GM18508 (cell line): ENCODE measurements around the gene TMEM178B.
"Not testable (repeated sequence)": the region's sequence is repeated elsewhere in the genome, so short reads cannot be mapped to it uniquely, and the experiment has no call there.

Experiments
- ATAC-seq: cut with Tn5 transposase; IDR thresholded peaks from one replicate; pipeline ENCODE4 v1.9.1; 2021; ENCODE audit warnings: moderate number of reproducible peaks; ENCODE audit not compliant: insufficient read depth, unreplicated experiment

TMEM178B gene

GRCh38 chr7:141294143-141294829 lies 220.4 kb downstream of the TMEM178B start:
- ATAC-seq = no peak

- no peak for ATAC-seq
These were observed 221.6 kb downstream of the TMEM178B start for GRCh38 chr7:141295367-141295895.

- no peak for ATAC-seq
These were observed 227.0 kb downstream of the TMEM178B start for GRCh38 chr7:141300816-141301215.

GRCh38 chr7:141301544-141301943 lies 227.7 kb downstream of the TMEM178B start:
- no peak for ATAC-seq

GRCh38 chr7:141302617-141303016 lies 228.8 kb downstream of the TMEM178B start:
- ATAC-seq = no peak

GRCh38 chr7:141304291-141304690 lies 230.4 kb downstream of the TMEM178B start:
- no peak for ATAC-seq

- no peak for ATAC-seq
These were observed 232.2 kb downstream of the TMEM178B start for GRCh38 chr7:141306081-141306480.

GRCh38 chr7:141312395-141312794 lies 238.5 kb downstream of the TMEM178B start:
- ATAC-seq = no peak

GRCh38 chr7:141312828-141313521 lies 239.1 kb downstream of the TMEM178B start:
- ATAC-seq = no peak

GRCh38 chr7:141313896-141314295 lies 240.0 kb downstream of the TMEM178B start:
- no peak for ATAC-seq

GRCh38 chr7:141317033-141317585 lies 243.2 kb downstream of the TMEM178B start:
- no peak for ATAC-seq

GRCh38 chr7:141320287-141320686 lies 246.4 kb downstream of the TMEM178B start:
- ATAC-seq = no peak

- no peak for ATAC-seq
These were observed 248.5 kb downstream of the TMEM178B start for GRCh38 chr7:141322383-141322782.

GRCh38 chr7:141323826-141324225 lies 250.0 kb downstream of the TMEM178B start:
- no peak for ATAC-seq

- ATAC-seq = no peak
These were observed 251.0 kb downstream of the TMEM178B start for GRCh38 chr7:141324870-141325269.

GRCh38 chr7:141325275-141325674 lies 251.4 kb downstream of the TMEM178B start:
- no peak for ATAC-seq

- no peak for ATAC-seq
These were observed 254.4 kb downstream of the TMEM178B start for GRCh38 chr7:141328290-141328689.

GRCh38 chr7:141330285-141330684 lies 256.4 kb downstream of the TMEM178B start:
- ATAC-seq = not testable (repeated sequence)

GRCh38 chr7:141333459-141333858 lies 259.6 kb downstream of the TMEM178B start:
- no peak for ATAC-seq

GRCh38 chr7:141335164-141335563 lies 261.3 kb downstream of the TMEM178B start:
- no peak for ATAC-seq

GRCh38 chr7:141339603-141340002 lies 265.7 kb downstream of the TMEM178B start:
- ATAC-seq = no peak
